ENCODE data around the gene ZDHHC1. TPM values are rescaled to one million over a fixed set of nuclear protein-coding genes. Genes with fewer than 3 reads are reported as not detected.

The ZDHHC1 gene
- total and polyA plus RNA-seq, 2 of the 13 experiments (the other 11 are each of a cell fraction or from before 2014, with no cell fraction given), result 0.51 to 1.1 TPM

DNA sequence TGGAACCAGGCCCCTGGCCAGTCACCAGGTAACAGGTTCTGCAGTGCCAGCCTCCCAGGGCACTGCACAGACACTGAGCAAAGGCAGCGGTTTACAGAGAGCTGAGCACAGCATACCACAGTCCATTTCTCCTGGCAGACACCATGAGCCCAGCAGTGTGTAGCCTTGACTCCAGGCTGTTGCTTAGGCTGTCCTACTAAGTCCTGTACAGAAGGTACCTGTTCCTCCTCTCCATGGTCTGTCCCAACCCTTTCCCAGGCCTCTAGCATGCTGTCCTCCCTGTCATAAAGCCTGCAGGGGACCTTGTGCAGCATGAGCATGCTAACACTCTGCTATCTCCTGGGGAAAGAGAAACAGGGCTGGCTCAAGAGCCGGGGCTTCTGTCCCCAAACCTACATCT is 44.7 kb upstream of the ZDHHC1 start:
- 90% methylated on average over 2 of the region's 2 CpGs for WGBS (ENCODE audit: low lambda C conversion rate)
- no peak overlapping the region for H3K27ac ChIP-seq (ENCODE audit: extremely low read length, insufficient read depth, low read length)
- no peak for ATAC-seq
- H4K20me1 ChIP-seq (ENCODE audit: insufficient read depth, low read length), result peaks cover 7% of the 10 kb centered on the region; the same call in 1 of the 2 replicates
- no peak for DNase-seq (ENCODE audit: low spot score)
- no TSS peak for BruUV-seq (replicated peaks)
- H3K27me3 ChIP-seq (ENCODE audit: control insufficient read depth in 1 of 2, insufficient read depth in 2 of 2, low read length in 2 of 2), result no peaks in the 10 kb centered on the region
- POLR2A ChIA-PET, result no interaction called here
- TF ChIP-seq ZNF75D (CRISPR knock-in tag; IDR thresholded peaks at IDR 0.05; ENCODE audit: borderline replicate concordance), result 0 out of 2 replicates have a peak, but pooled peaks have one; percentile 3
- TF ChIP-seq, protein P1, sequence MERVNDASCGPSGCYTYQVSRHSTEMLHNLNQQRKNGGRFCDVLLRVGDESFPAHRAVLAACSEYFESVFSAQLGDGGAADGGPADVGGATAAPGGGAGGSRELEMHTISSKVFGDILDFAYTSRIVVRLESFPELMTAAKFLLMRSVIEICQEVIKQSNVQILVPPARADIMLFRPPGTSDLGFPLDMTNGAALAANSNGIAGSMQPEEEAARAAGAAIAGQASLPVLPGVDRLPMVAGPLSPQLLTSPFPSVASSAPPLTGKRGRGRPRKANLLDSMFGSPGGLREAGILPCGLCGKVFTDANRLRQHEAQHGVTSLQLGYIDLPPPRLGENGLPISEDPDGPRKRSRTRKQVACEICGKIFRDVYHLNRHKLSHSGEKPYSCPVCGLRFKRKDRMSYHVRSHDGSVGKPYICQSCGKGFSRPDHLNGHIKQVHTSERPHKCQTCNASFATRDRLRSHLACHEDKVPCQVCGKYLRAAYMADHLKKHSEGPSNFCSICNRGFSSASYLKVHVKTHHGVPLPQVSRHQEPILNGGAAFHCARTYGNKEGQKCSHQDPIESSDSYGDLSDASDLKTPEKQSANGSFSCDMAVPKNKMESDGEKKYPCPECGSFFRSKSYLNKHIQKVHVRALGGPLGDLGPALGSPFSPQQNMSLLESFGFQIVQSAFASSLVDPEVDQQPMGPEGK (CRISPR knock-in tag; IDR thresholded peaks at IDR 0.05), result no peak
- CTCF ChIA-PET (ENCODE audit: low intra/inter-chr PET ratio, low total read pairs), result no interaction called here
- peaks cover 4 to 13% of the 10 kb centered on the region in 2 experiments; a peak in 3 of 5 replicates for H3K36me3 ChIP-seq (replicated peaks in 1 of 2; ENCODE audit: control insufficient read depth in 1 of 2, insufficient read depth in 2 of 2, low read length in 2 of 2)
- peaks cover 8% of the 10 kb centered on the region for H3K79me2 ChIP-seq (ENCODE audit: insufficient read depth, low read length)
- no peak overlapping the region for H3K4me2 ChIP-seq (ENCODE audit: low read depth, low read length)
- H3K4me1 ChIP-seq (ENCODE audit: insufficient read depth, low read length), result peaks cover 27% of the 10 kb centered on the region
- H2AFZ ChIP-seq (ENCODE audit: low read length), result no peak overlapping the region
- H3K4me3 ChIP-seq (replicated peaks in 1 of 3; ENCODE audit: insufficient read depth in 1 of 3, low read depth in 2 of 3, low read length in 3 of 3), result no peak overlapping the region
- in situ Hi-C loops (cut with HindIII; ENCODE audit: extremely low pct_ligation_motif_present, low pct_unique_long_range_greater_than_20kb), result no loop called here
- no peak for FAIRE-seq
- no peaks in the 10 kb centered on the region for H3K9me3 ChIP-seq (ENCODE audit: low read length)
- intact Hi-C loops (cut with micrococcal nuclease; ENCODE audit: unreplicated experiment), result no loop called here
- H3K9ac ChIP-seq (ENCODE audit: insufficient read depth, low read depth, low read length), result no peak overlapping the region

DNA sequence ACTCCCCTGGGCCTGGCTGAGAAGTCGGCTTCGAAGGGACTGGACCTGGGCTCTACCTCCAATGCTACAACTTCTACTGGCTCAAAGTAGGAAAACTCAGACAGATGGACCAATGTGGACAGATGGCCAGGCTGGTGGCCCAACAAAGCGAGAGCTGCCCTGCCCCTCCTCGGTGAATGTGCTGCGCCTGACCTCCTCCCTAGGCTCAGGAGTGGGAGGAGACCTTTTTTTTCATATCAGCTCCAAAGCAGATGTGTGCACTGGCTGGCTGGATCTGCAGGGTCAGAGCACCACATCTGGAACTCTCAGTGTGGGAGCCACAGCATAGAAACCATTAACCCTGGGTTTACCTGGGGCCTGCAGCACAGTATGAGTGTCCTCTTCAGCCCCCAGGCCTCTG is 43.9 kb upstream of the ZDHHC1 start:
- Histone ChIP-seq H3K4me3 (replicated peaks in 1 of 3; ENCODE audit: insufficient read depth in 1 of 3, low read depth in 2 of 3, low read length in 3 of 3) (no peak overlapping the region), H3K36me3 (replicated peaks in 1 of 2; ENCODE audit: control insufficient read depth in 1 of 2, insufficient read depth in 2 of 2, low read length in 2 of 2) (peaks cover 4 to 13% of the 10 kb centered on the region in 2 experiments; a peak in 3 of 5 replicates), H3K4me1 (ENCODE audit: insufficient read depth, low read length) (peaks cover 22% of the 10 kb centered on the region), H3K27me3 (ENCODE audit: control insufficient read depth in 1 of 2, insufficient read depth in 2 of 2, low read length in 2 of 2) (no peaks in the 10 kb centered on the region), H2AFZ (ENCODE audit: low read length) (no peak overlapping the region), H3K27ac (ENCODE audit: extremely low read length, insufficient read depth, low read length) (no peak overlapping the region), H3K9ac (ENCODE audit: insufficient read depth, low read depth, low read length) (no peak overlapping the region), H4K20me1 (ENCODE audit: insufficient read depth, low read length) (peaks cover under 1% of the 10 kb centered on the region; the same call in 1 of the 2 replicates), H3K4me2 (ENCODE audit: low read depth, low read length) (no peak overlapping the region), H3K79me2 (ENCODE audit: insufficient read depth, low read length) (peaks cover 3% of the 10 kb centered on the region), H3K9me3 (ENCODE audit: low read length) (no peaks in the 10 kb centered on the region)
- POLR2A ChIA-PET, result no interaction called here
- intact Hi-C loops (cut with micrococcal nuclease; ENCODE audit: unreplicated experiment) (no loop called here), in situ Hi-C loops (cut with HindIII; ENCODE audit: extremely low pct_ligation_motif_present, low pct_unique_long_range_greater_than_20kb) (no loop called here)
- no peak for TF ChIP-seq NR2F1 (CRISPR knock-in tag; IDR thresholded peaks at IDR 0.05)
- no peak for TF ChIP-seq ZNF564 (CRISPR knock-in tag; IDR thresholded peaks at IDR 0.05)
- no peak for TF ChIP-seq MTA1 (CRISPR knock-in tag; IDR thresholded peaks at IDR 0.05; ENCODE audit: borderline replicate concordance)
- TF ChIP-seq ZNF30 (CRISPR knock-in tag; IDR thresholded peaks at IDR 0.05), result no peak
- TF ChIP-seq, protein P2, sequence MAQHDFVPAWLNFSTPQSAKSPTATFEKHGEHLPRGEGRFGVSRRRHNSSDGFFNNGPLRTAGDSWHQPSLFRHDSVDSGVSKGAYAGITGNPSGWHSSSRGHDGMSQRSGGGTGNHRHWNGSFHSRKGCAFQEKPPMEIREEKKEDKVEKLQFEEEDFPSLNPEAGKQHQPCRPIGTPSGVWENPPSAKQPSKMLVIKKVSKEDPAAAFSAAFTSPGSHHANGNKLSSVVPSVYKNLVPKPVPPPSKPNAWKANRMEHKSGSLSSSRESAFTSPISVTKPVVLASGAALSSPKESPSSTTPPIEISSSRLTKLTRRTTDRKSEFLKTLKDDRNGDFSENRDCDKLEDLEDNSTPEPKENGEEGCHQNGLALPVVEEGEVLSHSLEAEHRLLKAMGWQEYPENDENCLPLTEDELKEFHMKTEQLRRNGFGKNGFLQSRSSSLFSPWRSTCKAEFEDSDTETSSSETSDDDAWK (CRISPR knock-in tag; IDR thresholded peaks at IDR 0.05), result no peak
- TF ChIP-seq NFE2L1 (CRISPR knock-in tag; IDR thresholded peaks at IDR 0.05; ENCODE audit: borderline replicate concordance), result no peak
- no peak for TF ChIP-seq HDAC2 (CRISPR knock-in tag; IDR thresholded peaks at IDR 0.05)
- no peak for TF ChIP-seq SMARCC2 (IDR thresholded peaks at IDR 0.05)
- TF ChIP-seq ASH2L (IDR thresholded peaks at IDR 0.05; ENCODE audit: insufficient read length, low read depth, low read length), result no peak
- TF ChIP-seq ZNF225 (CRISPR knock-in tag; IDR thresholded peaks at IDR 0.05), result no peak
- DNase-seq (ENCODE audit: low spot score) (no peak), ATAC-seq (no peak), FAIRE-seq (no peak)
- CTCF ChIA-PET (ENCODE audit: low intra/inter-chr PET ratio, low total read pairs), result no interaction called here
- 98% methylated on average over 5 of the region's 5 CpGs for WGBS (ENCODE audit: low lambda C conversion rate)
- BruUV-seq (replicated peaks), result no TSS peak

Data from HepG2 (cell line).